NB4 (cell line): ENCODE measurements around the gene MARS1.

ENCODE experiments used
- DNase-seq: peaks from one replicate; pipeline ENCODE4 v3.0.0; 2010; ENCODE audit warnings: low read depth
- H3K4me3 ChIP-seq: one replicate; pipeline ENCODE4 v1.5.1; 2011; ENCODE audit warnings: mild to moderate bottlenecking, low read depth, low read length, moderate library complexity
- MAX ChIP-seq: IDR thresholded peaks from 2 replicates; pipeline ENCODE4 v1.6.1; 2011; ENCODE audit warnings: low read depth, low read length
- MYC ChIP-seq: IDR thresholded peaks from 2 replicates; pipeline ENCODE4 v1.6.1; 2011; ENCODE audit warnings: low read depth, low read length
- POLR2A ChIP-seq: IDR thresholded peaks from 2 replicates; pipeline ENCODE4 v1.6.1; 2011; ENCODE audit warnings: mild to moderate bottlenecking; ENCODE audit not compliant: insufficient read length; ENCODE audit errors: extremely low read depth
- TF ChIP-seq, protein P1 (sequence below): IDR thresholded peaks from one replicate; pipeline ENCODE4 v1.5.1; 2012; ENCODE audit warnings: low read depth, low read length

The MARS1 gene

DNA sequence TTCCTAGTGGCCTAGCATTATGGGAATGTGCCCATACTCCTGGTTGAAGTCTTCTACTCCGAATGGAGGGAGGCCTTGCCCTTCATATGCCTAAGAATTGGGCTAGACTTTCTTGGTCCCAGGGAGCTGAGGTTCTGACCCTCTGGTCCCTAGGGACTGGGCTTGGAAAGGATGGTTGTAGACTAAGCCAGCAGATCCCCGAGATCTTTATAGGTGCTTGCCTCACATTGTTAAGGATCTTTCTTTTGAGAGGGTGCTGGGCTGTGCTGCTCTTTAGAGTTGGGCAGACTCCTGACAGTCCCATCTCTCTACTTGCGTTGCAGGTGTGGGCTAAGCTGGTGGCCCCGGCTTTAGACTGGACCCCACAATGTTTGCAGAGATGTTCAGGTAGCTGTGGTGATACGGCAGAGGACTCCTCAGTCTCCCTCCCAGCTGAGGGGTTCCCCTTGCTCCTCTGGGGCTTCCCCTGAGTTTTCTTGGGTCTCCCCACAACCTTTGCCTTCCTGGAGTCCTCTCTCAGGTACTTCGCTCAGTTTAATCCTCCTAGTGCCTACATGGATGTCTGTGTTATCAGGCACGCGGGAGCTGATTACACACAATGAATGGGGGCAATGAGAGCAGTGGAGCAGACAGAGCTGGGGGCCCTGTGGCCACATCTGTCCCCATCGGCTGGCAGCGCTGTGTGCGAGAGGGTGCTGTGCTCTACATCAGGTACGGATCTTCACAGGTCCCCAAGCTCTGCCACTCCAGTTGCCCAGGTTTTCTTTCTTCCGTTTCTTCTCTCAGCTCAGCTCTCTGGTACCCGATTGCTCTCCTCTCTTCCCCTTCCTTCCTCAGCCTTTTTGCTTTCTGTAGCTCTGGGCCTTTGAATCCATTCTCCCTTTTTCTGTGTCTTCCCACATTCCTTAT, 36.1 kb downstream of the MARS1 start:
- peak overlapping the region; percentile 96 for H3K4me3 ChIP-seq
- no peak for TF ChIP-seq MYC
- DNase-seq = no peak

DNA sequence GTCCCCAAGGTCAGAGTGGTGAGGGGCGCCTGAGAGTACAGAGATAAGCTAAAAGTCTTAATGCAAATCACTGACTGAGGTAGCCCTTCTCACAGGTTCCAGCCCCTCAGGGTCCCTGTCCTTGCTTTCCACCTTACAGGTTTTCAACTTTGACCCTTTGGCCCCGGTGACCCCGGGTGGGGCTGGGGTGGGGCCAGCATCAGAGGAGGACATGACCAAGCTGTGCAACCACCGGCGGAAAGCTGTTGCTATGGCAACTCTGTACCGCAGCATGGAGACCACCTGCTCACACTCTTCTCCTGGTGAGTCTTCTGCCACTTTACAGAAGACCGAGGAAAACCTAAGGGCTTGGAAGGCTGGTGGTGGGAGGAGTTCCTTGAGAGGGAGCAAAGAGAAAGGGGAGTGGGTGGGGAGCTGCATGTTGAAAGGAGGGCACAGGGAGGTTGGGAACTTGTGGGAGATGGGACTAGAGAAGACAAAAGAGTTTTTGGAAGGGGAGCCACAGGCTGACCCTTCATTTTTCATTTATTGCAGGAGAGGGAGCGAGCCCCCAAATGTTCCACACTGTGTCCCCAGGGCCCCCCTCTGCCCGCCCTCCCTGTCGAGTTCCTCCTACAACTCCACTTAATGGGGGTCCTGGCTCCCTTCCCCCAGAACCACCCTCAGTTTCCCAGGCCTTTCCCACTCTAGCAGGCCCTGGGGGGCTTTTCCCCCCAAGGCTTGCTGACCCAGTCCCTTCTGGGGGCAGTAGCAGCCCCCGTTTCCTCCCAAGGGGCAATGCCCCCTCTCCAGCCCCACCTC, 37.1 kb downstream of the MARS1 start:
- H3K4me3 ChIP-seq = peak overlapping the region; percentile 96
- TF ChIP-seq MYC = no peak
- TF ChIP-seq POLR2A = no peak
- TF ChIP-seq, protein P1, sequence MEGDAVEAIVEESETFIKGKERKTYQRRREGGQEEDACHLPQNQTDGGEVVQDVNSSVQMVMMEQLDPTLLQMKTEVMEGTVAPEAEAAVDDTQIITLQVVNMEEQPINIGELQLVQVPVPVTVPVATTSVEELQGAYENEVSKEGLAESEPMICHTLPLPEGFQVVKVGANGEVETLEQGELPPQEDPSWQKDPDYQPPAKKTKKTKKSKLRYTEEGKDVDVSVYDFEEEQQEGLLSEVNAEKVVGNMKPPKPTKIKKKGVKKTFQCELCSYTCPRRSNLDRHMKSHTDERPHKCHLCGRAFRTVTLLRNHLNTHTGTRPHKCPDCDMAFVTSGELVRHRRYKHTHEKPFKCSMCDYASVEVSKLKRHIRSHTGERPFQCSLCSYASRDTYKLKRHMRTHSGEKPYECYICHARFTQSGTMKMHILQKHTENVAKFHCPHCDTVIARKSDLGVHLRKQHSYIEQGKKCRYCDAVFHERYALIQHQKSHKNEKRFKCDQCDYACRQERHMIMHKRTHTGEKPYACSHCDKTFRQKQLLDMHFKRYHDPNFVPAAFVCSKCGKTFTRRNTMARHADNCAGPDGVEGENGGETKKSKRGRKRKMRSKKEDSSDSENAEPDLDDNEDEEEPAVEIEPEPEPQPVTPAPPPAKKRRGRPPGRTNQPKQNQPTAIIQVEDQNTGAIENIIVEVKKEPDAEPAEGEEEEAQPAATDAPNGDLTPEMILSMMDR = no peak
- no peak for TF ChIP-seq MAX
- no peak for DNase-seq

GRCh38 chr12:57525615-57526383, 37.9 kb downstream of the MARS1 start:
- TF ChIP-seq, protein P1 = no peak
- TF ChIP-seq POLR2A = no peak
- TF ChIP-seq MAX = no peak
- no peak for TF ChIP-seq MYC

GRCh38 chr12:57526477-57527126, 38.7 kb downstream of the MARS1 start:
- TF ChIP-seq MAX = no peak
- TF ChIP-seq POLR2A = no peak
- TF ChIP-seq, protein P1 = no peak
- TF ChIP-seq MYC = no peak
- DNase-seq = no peak
- no peak overlapping the region for H3K4me3 ChIP-seq

More at GRCh38 chr12:57525615-57526383, 37.9 kb downstream of the MARS1 start:
- DNase-seq = no peak
- H3K4me3 ChIP-seq = no peak overlapping the region

DNA sequence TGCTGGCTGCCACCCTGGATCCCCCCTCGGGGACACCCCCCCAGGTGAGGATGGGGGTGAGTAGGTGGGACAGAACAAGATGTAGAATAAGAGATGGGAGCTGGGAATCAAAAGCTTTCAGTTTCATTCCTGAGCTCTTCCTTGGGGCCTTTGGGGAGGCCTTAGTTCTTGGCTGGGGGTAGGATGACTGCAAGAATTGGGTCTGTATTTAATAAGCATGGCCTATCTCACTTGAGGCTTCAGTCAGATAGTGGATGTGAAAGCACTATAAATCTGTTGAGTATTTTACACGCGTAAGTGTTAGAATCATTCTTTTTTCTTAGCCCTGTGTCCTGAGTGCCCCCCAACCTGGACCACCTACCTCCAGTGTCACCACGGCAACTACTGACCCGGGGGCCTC, 39.3 kb downstream of the MARS1 start:
- H3K4me3 ChIP-seq = no peak overlapping the region
- no peak for DNase-seq
- TF ChIP-seq MYC (no peak), POLR2A (no peak), MAX (no peak)
- TF ChIP-seq, protein P1 = no peak
